SHP77 treated with DMSO at 0.1 percent for 48 hours (cell line): Measurements from ENCODE around the gene SH2D4B.
"Not testable (repeated sequence)": the region's sequence is repeated elsewhere in the genome, so short reads cannot be mapped to it uniquely, and the experiment has no call there.

Experiments used
- DNase-seq: peaks from one replicate; lab custom pipeline; 2025; lab: John Stamatoyannopoulos, UW

SH2D4B gene

GRCh38 chr10:80543319-80543672 is 5.6 kb downstream of the SH2D4B start:
- not testable (repeated sequence) for DNase-seq

GRCh38 chr10:80544316-80544953 is 6.7 kb downstream of the SH2D4B start:
- no peak for DNase-seq

- DNase-seq = no peak
Observed at GRCh38 chr10:80545258-80545881, 7.7 kb downstream of the SH2D4B start.

- DNase-seq = no peak
Observed at GRCh38 chr10:80552151-80552646, 14.5 kb downstream of the SH2D4B start.

- DNase-seq = no peak
Observed at GRCh38 chr10:80553436-80553835, 15.7 kb downstream of the SH2D4B start.

- DNase-seq = no peak
Observed at GRCh38 chr10:80554050-80554449, 16.3 kb downstream of the SH2D4B start.

GRCh38 chr10:80555415-80555814 is 17.7 kb downstream of the SH2D4B start:
- DNase-seq = no peak

- no peak for DNase-seq
Observed at GRCh38 chr10:80561950-80562349, 24.2 kb downstream of the SH2D4B start.

GRCh38 chr10:80567292-80567691 is 29.6 kb downstream of the SH2D4B start:
- DNase-seq = no peak

- DNase-seq = no peak
Observed at GRCh38 chr10:80569131-80569895, 31.6 kb downstream of the SH2D4B start.

- DNase-seq = no peak
Observed at GRCh38 chr10:80571352-80571751, 33.6 kb downstream of the SH2D4B start.

GRCh38 chr10:80579181-80579763 is 41.6 kb downstream of the SH2D4B start:
- no peak for DNase-seq

GRCh38 chr10:80579849-80580637 is 42.3 kb downstream of the SH2D4B start:
- no peak for DNase-seq

GRCh38 chr10:80580638-80581468 is 43.2 kb downstream of the SH2D4B start:
- no peak for DNase-seq

GRCh38 chr10:80581469-80581835 is 43.8 kb downstream of the SH2D4B start:
- no peak for DNase-seq

- DNase-seq = no peak
Observed at GRCh38 chr10:80582286-80582960, 44.7 kb downstream of the SH2D4B start.

- DNase-seq = no peak
Observed at GRCh38 chr10:80583685-80584084, 46.0 kb downstream of the SH2D4B start.

GRCh38 chr10:80585812-80586211 is 48.1 kb downstream of the SH2D4B start:
- no peak for DNase-seq

GRCh38 chr10:80588546-80588945 is 50.8 kb downstream of the SH2D4B start:
- no peak for DNase-seq

GRCh38 chr10:80589726-80590373 is 52.1 kb downstream of the SH2D4B start:
- no peak for DNase-seq
